Neutrophil (primary cell): ENCODE measurements around the gene PANK1.

Experiments
- H3K27ac ChIP-seq: fragments of 200-600 bp; sonication (generic); 2 replicates; pipeline ENCODE4 v1.5.1; 2016; ENCODE audit warnings: mild to moderate bottlenecking, moderate library complexity
- H3K27me3 ChIP-seq: fragments of 200-600 bp; sonication (generic); 2 replicates; pipeline ENCODE4 v1.6.0; 2016; ENCODE audit warnings: mild to moderate bottlenecking
- H3K36me3 ChIP-seq: fragments of 200-600 bp; sonication (generic); 2 replicates; pipeline ENCODE4 v1.5.1; 2017
- H3K4me1 ChIP-seq, 2 experiments: fragments of 200-600 bp in 1 of 2; sonication (generic) in 1 of 2; 1 replicate in 1 of 2; 2 replicates in 1 of 2; pipeline versions ENCODE4 v1.5.1 to v1.6.1; 2013 to 2016; ENCODE audit warnings: low read depth in 1 of 2, low read length in 1 of 2, mild to moderate bottlenecking in 1 of 2, moderate library complexity in 1 of 2; ENCODE audit not compliant: control insufficient read depth in 1 of 2, insufficient read depth in 1 of 2
- H3K4me3 ChIP-seq, 2 experiments: fragments of 200-600 bp in 1 of 2; sonication (generic) in 1 of 2; 1 replicate in 1 of 2; 2 replicates in 1 of 2; pipeline ENCODE4 v1.5.1; 2013 to 2016; ENCODE audit warnings: low read depth in 1 of 2, low read length in 1 of 2, mild to moderate bottlenecking in 1 of 2, moderate library complexity in 1 of 2
- H3K9me3 ChIP-seq: fragments of 200-600 bp; sonication (generic); 2 replicates; pipeline ENCODE4 v1.5.1; 2016
- TF ChIP-seq, protein P1 (sequence below): fragments of 200-600 bp; sonication (generic); IDR thresholded peaks from 2 replicates; pipeline ENCODE4 v1.5.1; 2016; ENCODE audit warnings: antibody characterized with exemption

The PANK1 gene

DNA sequence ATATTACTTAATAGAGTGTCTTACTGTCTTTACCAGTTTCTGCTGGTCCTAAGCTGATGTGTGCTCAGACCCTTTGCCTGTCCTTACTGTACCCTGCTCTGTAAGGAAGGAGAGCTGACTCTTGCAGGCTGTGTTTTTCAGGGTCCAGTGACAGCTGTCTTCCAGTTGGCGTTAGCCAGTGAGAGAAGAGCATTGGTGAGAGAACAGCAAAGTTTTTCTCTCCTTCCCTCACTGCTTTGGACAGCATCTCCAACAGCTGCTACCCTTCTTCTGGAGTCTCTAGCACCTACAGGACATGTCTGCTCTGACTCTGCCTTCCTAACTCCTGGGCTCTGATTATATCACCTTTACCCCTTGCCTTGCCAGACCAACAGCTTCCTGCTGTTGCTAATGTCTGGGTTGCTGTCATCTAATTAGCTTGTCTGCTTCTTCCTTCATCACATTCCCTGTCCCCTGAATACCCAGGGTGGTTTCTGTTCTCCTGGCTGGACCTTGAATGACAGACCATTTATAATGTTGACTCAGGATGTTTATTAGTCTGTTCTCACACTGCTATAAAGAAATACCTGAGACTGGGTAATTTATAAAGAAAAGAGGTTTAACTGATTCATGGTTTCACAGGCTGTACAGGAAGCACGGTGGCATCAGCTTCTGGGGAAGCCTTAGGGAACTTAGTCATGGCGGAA, 23.5 kb upstream of the PANK1 start:
- Histone ChIP-seq H3K9me3 (no peaks in the 10 kb centered on the region), H3K4me1 (no peaks in the 10 kb centered on the region), H3K27me3 (no peaks in the 10 kb centered on the region), H3K4me3 (no peak overlapping the region), H3K36me3 (no peaks in the 10 kb centered on the region), H3K27ac (no peak overlapping the region)
- TF ChIP-seq, protein P1, sequence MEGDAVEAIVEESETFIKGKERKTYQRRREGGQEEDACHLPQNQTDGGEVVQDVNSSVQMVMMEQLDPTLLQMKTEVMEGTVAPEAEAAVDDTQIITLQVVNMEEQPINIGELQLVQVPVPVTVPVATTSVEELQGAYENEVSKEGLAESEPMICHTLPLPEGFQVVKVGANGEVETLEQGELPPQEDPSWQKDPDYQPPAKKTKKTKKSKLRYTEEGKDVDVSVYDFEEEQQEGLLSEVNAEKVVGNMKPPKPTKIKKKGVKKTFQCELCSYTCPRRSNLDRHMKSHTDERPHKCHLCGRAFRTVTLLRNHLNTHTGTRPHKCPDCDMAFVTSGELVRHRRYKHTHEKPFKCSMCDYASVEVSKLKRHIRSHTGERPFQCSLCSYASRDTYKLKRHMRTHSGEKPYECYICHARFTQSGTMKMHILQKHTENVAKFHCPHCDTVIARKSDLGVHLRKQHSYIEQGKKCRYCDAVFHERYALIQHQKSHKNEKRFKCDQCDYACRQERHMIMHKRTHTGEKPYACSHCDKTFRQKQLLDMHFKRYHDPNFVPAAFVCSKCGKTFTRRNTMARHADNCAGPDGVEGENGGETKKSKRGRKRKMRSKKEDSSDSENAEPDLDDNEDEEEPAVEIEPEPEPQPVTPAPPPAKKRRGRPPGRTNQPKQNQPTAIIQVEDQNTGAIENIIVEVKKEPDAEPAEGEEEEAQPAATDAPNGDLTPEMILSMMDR, result no peak

DNA sequence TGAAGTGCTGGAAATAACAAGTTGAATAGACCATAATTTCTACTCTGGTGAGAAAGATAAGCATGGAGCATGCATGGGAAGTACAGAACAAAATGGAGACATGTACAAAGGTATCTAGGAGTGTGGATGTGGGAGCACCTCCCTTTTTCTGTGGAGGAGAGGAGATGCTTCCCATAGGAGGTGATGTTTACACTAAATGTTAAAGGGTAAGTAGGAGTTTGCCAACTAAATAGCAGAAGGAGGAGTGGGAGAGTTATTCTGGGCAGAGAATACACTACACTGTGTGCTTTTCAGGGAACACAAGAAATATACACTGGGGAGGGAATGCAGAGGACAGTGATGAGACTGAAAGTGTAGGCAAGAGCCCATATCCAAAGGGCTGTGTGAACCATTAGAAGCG, 21.1 kb upstream of the PANK1 start:
- no peaks in the 10 kb centered on the region for H3K27me3 ChIP-seq
- no peak overlapping the region for H3K27ac ChIP-seq
- no peaks in the 10 kb centered on the region for H3K9me3 ChIP-seq
- TF ChIP-seq, protein P1, result no peak
- no peaks in the 10 kb centered on the region for H3K4me1 ChIP-seq
- H3K36me3 ChIP-seq, result no peaks in the 10 kb centered on the region
- H3K4me3 ChIP-seq, result no peak overlapping the region

DNA sequence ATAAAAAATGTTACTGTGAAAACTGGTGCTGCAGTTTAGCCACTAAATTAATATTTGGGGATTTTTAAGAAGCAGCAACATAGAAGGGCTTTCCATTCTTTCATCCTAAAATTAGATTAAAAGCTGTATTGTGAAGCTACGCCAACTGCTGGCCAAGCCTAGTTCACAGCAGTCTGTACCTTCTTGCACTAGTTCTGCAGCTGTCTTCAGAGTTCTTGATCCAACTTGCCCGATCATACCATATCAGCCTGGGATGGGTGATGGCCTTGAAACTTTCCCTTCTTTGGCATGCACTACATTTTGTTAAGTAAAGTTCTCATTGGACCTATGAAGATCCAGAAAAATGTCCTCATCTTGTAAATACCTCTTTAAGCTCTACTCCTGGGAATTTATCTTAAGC, 20.3 kb upstream of the PANK1 start:
- H3K9me3 ChIP-seq, result no peaks in the 10 kb centered on the region
- no peak overlapping the region for H3K27ac ChIP-seq
- no peaks in the 10 kb centered on the region for H3K27me3 ChIP-seq
- H3K4me1 ChIP-seq, result no peaks in the 10 kb centered on the region
- TF ChIP-seq, protein P1, result no peak
- no peak overlapping the region for H3K4me3 ChIP-seq
- H3K36me3 ChIP-seq, result no peaks in the 10 kb centered on the region

DNA sequence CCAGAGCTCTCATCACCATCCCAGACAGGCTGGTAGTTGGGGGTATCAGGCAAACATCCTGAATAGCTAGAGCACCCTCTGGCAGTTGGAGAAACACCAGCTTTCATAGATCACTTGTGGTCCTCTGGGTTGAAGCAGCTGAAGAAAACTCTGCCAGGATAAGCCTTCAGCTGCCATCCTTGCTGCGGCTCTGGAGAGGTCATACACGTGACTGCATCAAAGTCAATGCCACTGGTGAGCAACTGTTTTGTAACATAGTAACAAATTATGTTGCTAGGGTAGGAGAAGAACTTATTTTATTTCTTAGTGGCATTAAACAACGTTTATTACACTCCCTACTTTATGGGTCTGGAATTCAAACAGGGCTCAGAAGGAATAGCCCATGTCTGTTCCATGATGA, 19.2 kb upstream of the PANK1 start:
- no peak overlapping the region for H3K27ac ChIP-seq
- H3K36me3 ChIP-seq, result no peaks in the 10 kb centered on the region
- no peaks in the 10 kb centered on the region for H3K9me3 ChIP-seq
- TF ChIP-seq, protein P1, result no peak
- H3K27me3 ChIP-seq, result no peaks in the 10 kb centered on the region
- H3K4me1 ChIP-seq, result no peaks in the 10 kb centered on the region
- no peak overlapping the region for H3K4me3 ChIP-seq

DNA sequence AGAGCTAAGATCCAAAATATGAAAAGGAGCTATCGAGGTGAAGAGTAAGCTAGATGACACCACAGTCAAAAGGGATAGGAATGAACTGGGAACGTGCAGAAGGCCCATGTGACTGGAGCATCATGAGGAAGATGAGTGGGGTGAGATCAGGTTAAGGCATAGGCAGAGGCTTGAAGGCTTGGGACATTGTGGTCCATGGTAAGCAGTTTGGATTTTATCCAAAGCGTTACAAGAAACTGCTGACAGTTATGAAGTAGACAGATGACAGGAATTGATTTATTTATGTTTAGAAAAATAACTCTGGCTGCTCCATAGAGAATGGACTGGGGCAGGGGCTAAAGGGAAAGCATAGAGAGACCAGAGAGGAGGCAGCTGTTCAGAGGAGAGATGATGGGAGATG, 18.1 kb upstream of the PANK1 start:
- TF ChIP-seq, protein P1, result no peak
- Histone ChIP-seq H3K4me1 (no peaks in the 10 kb centered on the region), H3K4me3 (no peak overlapping the region), H3K36me3 (no peaks in the 10 kb centered on the region), H3K27me3 (no peaks in the 10 kb centered on the region), H3K27ac (no peak overlapping the region), H3K9me3 (no peaks in the 10 kb centered on the region)
